H1 (cell line): Measurements from ENCODE around the gene OR9A2. TPM values are rescaled to one million over a fixed set of nuclear protein-coding genes. Genes with fewer than 3 reads are reported as not detected.

ENCODE experiments used
- ASH2L ChIP-seq: fragments of 200-600, 300-600 bp; sonication (generic); IDR thresholded peaks from one replicate; pipeline ENCODE4 v1.7.1; 2017; ENCODE audit warnings: low read length
- CEBPB ChIP-seq: IDR thresholded peaks from 2 replicates; pipeline ENCODE4 v1.6.1; 2012; ENCODE audit warnings: low read depth, low read length
- CHD7 ChIP-seq: fragments of 300-600 bp; sonication (generic); IDR thresholded peaks from 2 replicates; pipeline ENCODE4 v1.7.1; 2012; ENCODE audit warnings: low read length, moderate library complexity, mild to moderate bottlenecking, inconsistent platforms; ENCODE audit not compliant: insufficient replicate concordance
- GTF2F1 ChIP-seq: IDR thresholded peaks from 2 replicates; pipeline ENCODE4 v1.6.1; 2012; ENCODE audit warnings: low read depth, low read length, improper control_type of control experiment, borderline replicate concordance
- JUND ChIP-seq: IDR thresholded peaks from 2 replicates; pipeline ENCODE4 v1.6.1; 2011; ENCODE audit warnings: mild to moderate bottlenecking, improper control_type of control experiment, low read length
- NANOG ChIP-seq: IDR thresholded peaks from 2 replicates; pipeline ENCODE4 v1.6.1; 2011; ENCODE audit warnings: low read length, low read depth, mild to moderate bottlenecking, inconsistent platforms; ENCODE audit not compliant: insufficient read depth, poor library complexity, severe bottlenecking
- PHF8 ChIP-seq: fragments of 200-600 bp; sonication (generic); conservative IDR thresholded peaks from 2 replicates; pipeline ENCODE4 v1.7.1; 2012; ENCODE audit warnings: low read depth, mild to moderate bottlenecking, inconsistent platforms, low read length, moderate library complexity
- POLR2AphosphoS5 ChIP-seq: IDR thresholded peaks from 2 replicates; pipeline ENCODE4 v1.6.1; 2011; ENCODE audit warnings: low read depth, low read length
- SP1 ChIP-seq: IDR thresholded peaks from 2 replicates; pipeline ENCODE4 v1.6.1; 2011; ENCODE audit warnings: low read depth, low read length
- SP2 ChIP-seq: IDR thresholded peaks from 2 replicates; pipeline ENCODE4 v1.6.1; 2012; ENCODE audit warnings: mild to moderate bottlenecking, low read length, inconsistent platforms
- polyA plus RNA-seq, 7 experiments: library from polyadenylated mRNA; depleted of rRNA in 3 of 7; stranded (reverse) in 5 of 7; unstranded in 2 of 7; fragments of >200 nt in 5 of 7; fragments of 200-250 nt in 2 of 7; gene quantifications; 1 replicate in 5 of 7; 2 replicates in 1 of 7; 4 replicates in 1 of 7; pipeline versions ENCODE4 v1.2.1 to v1.2.3, GENCODE V29; 2011 to 2013; ENCODE audit warnings: missing spikeins in 2 of 7, mixed read lengths in 2 of 7
- total RNA-seq: library from RNA; stranded (reverse); fragmentation: NEBNext Ultra II Directional; extraction: Animal tissue kit (Norgen Biotek cat#: 25700); gene quantifications from 2 replicates; pipeline ENCODE4 v1.2.1, GENCODE V29; 2021

Gene OR9A2
- total and polyA plus RNA-seq, 2 of the 8 experiments (the other 6 are each of a cell fraction or from before 2014, with no cell fraction given), result not detected

- TF ChIP-seq CHD7 (no peak), ASH2L (no peak), JUND (no peak), SP2 (no peak), POLR2AphosphoS5 (no peak), NANOG (no peak), PHF8 (no peak), CEBPB (no peak), GTF2F1 (no peak), SP1 (no peak)
Measured at GRCh38 chr7:143040209-143040715, 13.3 kb upstream of the OR9A2 start (continued).
